Thyroid gland (tissue), 4 donors: ENCODE results near the gene DVL3. TPM values are rescaled to one million over a fixed set of nuclear protein-coding genes. Genes with fewer than 3 reads are reported as not detected.
A peak's percentile ranks its signal among the peaks of the same experiment; 100 is the strongest.

Experiments used
- DNase-seq, 2 donors: peaks; one replicate each; pipeline ENCODE4 v3.0.0-alpha.2; 2019
- H3K27ac ChIP-seq, 3 donors: fragments of 200-600 bp; sonication (generic); 1 replicate in 2 of 3; 2 replicates in 1 of 3; pipeline ENCODE4 v1.5.1; 2016 to 2019; ENCODE audit warnings: mild to moderate bottlenecking in 1 of 3, moderate library complexity in 1 of 3
- H3K27me3 ChIP-seq: fragments of 200-600 bp; sonication (generic); one replicate; pipeline ENCODE4 v1.5.1; 2019
- H3K36me3 ChIP-seq, 2 donors: fragments of 200-600 bp; sonication (generic); one replicate each; pipeline ENCODE4 v1.5.1; 2016 to 2019
- H3K4me1 ChIP-seq, 2 donors: fragments of 200-600 bp; sonication (generic); one replicate each; pipeline ENCODE4 v1.5.1; 2017 to 2019
- H3K4me3 ChIP-seq, 3 donors: fragments of 200-600 bp; sonication (generic); replicated peaks in 1 of 3; 1 replicate in 2 of 3; 2 replicates in 1 of 3; pipeline ENCODE4 v1.5.1; 2016; ENCODE audit warnings: mild to moderate bottlenecking in 1 of 3
- H3K9me3 ChIP-seq: fragments of 200-600 bp; sonication (generic); one replicate; pipeline ENCODE4 v1.5.1; 2017
- POLR2A ChIP-seq, 2 donors: fragments of 450-650 bp; IDR thresholded peaks; one replicate each; pipeline ENCODE4 v1.6.1; 2017; ENCODE audit warnings: antibody characterized with exemption in 2 of 2, mild to moderate bottlenecking in 2 of 2, moderate library complexity in 1 of 2
- WGBS, 2 donors: methylation state at CpG; one replicate each; pipeline ENCODE4 v1.1.5; 2017; 5-methylcytosine and 5-hydroxymethylcytosine counted together
- intact Hi-C: fragments of 100-400 bp; cut with DNase I; formaldehyde crosslinking; loops from one replicate; pipeline ENCODE4 v1.15.1; 2023
- total RNA-seq, 4 donors: library from RNA; depleted of rRNA; stranded (reverse); fragments of >200 nt; gene quantifications; one replicate each; pipeline ENCODE4 v1.2.3, GENCODE V29; 2016
- TF ChIP-seq, protein P1 (sequence below), 6 experiments: fragments of 200-600 bp in 3 of 6; fragments of 450-650 bp in 3 of 6; sonication (generic) in 3 of 6; IDR thresholded peaks; one replicate each; pipeline ENCODE4 v1.5.1; 2016 to 2019; ENCODE audit warnings: antibody characterized with exemption in 6 of 6, mild to moderate bottlenecking in 2 of 6, inconsistent platforms in 1 of 6, moderate library complexity in 1 of 6

Gene DVL3
- total RNA-seq, 4 donors from 2014 or later = 48.2 to 137 (median 65.3) TPM

DNA sequence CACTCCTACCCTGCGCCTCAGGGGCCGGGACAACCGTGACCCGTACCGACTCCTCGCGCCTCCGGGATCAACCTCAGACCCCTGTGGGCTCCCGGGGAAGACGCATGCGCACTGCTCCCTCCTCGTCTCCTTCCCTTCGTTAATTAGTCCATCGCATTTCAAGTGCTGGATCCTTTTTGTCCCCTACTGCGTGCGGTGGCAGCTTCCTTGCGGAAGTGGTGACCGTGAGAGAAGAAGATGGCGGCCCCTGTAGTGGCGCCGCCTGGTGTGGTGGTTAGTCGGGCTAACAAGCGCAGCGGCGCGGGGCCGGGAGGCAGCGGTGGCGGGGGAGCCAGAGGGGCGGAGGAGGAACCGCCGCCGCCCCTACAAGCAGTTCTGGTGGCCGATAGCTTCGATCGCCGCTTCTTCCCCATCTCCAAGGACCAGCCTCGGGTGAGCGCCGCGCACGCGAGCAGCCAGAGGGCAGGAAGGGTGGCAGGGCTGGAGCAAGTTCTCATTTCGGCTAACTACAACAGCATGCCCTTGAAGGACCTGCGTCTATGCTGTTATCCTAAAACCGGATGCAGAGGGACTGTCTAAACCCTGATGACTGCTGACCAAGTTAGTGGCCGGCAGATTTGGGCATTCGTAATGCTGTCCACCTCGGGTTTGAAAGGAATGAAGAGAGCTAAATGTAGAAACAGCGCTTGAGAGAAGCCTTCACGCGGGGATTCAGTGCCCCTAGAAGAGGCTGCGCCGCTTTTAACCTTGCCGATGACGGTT lies 19.8 kb upstream of the DVL3 start, which contains the start of gene EIF2B5:
EIF2B5 (plus strand) TSS at position 210 of the 762 bp plus-strand sequence; CDS start at position 238, 28 bp downstream.
- WGBS, 2 donors = 0% methylated on average over 26 to 48 of the region's 56 CpGs
- intact Hi-C loops = no loop called here
- Histone ChIP-seq H3K4me3 (peak within 1 kb of the TSS; percentile 66 to 97 (median 67)), H3K4me1 (peaks cover 12 to 14% of the 10 kb centered on the region in 2 donors), H3K36me3 (peaks cover 5% of the 10 kb centered on the region in 2 donors), H3K27me3 (no peaks in the 10 kb centered on the region), H3K9me3 (no peaks in the 10 kb centered on the region), H3K27ac (peak within 1 kb of the TSS; percentile 57 to 90 (median 77))
- peak; percentile 90 for DNase-seq
- TF ChIP-seq, protein P1, sequence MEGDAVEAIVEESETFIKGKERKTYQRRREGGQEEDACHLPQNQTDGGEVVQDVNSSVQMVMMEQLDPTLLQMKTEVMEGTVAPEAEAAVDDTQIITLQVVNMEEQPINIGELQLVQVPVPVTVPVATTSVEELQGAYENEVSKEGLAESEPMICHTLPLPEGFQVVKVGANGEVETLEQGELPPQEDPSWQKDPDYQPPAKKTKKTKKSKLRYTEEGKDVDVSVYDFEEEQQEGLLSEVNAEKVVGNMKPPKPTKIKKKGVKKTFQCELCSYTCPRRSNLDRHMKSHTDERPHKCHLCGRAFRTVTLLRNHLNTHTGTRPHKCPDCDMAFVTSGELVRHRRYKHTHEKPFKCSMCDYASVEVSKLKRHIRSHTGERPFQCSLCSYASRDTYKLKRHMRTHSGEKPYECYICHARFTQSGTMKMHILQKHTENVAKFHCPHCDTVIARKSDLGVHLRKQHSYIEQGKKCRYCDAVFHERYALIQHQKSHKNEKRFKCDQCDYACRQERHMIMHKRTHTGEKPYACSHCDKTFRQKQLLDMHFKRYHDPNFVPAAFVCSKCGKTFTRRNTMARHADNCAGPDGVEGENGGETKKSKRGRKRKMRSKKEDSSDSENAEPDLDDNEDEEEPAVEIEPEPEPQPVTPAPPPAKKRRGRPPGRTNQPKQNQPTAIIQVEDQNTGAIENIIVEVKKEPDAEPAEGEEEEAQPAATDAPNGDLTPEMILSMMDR (IDR thresholded peaks at IDR 0.05) = peak in 3 of 6 experiments; percentile 11 to 47 (median 34)
- peak in 1 of 2 donors; percentile 74 for TF ChIP-seq POLR2A (IDR thresholded peaks at IDR 0.05)

DNA sequence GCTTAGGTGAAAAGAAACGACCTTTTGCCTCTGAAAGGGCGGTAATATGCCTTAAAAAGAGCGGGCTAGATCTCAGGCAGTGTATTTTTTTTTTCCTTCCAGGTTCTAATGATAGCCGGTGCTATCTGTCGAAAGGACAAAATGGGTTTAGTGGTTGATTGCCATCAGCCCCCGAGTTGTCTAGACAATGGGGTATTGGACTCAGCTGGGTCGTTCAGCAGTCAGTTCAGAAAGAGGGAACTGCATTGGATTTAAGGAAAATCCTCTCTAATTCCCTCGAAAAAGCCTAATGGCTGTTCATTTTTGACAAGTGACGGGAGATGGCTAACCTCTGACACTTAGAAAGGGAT lies 19.3 kb upstream of the DVL3 start:
- Histone ChIP-seq H3K4me3 (peak overlapping the region; percentile 66 to 97 (median 67)), H3K4me1 (peaks cover 12 to 14% of the 10 kb centered on the region in 2 donors), H3K27me3 (no peaks in the 10 kb centered on the region), H3K27ac (peak overlapping the region in 2 of 3 donors; percentile 77 to 90), H3K36me3 (peaks cover 9 to 11% of the 10 kb centered on the region in 2 donors), H3K9me3 (no peaks in the 10 kb centered on the region)
- no peak for DNase-seq
- TF ChIP-seq POLR2A (IDR thresholded peaks at IDR 0.05) = no peak
- TF ChIP-seq, protein P1 (IDR thresholded peaks at IDR 0.05) = no peak
- intact Hi-C loops = no loop called here
- 6 to 7% methylated on average over 9 of the region's 9 CpGs for WGBS, 2 donors

DNA sequence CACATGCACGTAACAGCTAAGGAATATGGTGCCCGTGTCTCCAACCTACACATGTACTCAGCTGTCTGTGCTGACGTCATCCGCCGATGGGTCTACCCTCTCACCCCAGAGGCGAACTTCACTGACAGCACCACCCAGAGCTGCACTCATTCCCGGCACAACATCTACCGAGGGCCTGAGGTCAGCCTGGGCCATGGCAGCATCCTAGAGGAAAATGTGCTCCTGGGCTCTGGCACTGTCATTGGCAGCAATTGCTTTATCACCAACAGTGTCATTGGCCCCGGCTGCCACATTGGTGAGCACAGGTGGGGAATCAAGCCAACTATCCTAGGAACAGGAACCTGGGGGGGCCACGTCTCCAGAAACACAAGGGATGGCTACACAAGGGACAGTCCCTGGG lies 14.7 kb upstream of the DVL3 start:
- H3K9me3 ChIP-seq = no peaks in the 10 kb centered on the region
- TF ChIP-seq, protein P1 (IDR thresholded peaks at IDR 0.05) = no peak
- TF ChIP-seq POLR2A (IDR thresholded peaks at IDR 0.05) = no peak
- WGBS, 2 donors = 87 to 93% methylated on average over 10 of the region's 10 CpGs
- peaks cover 12 to 14% of the 10 kb centered on the region in 2 donors for H3K4me1 ChIP-seq
- H3K36me3 ChIP-seq = peaks cover 53% of the 10 kb centered on the region in 2 donors
- intact Hi-C loops = loop anchor here (5.0 to 10.0 kb wide), 3 partner anchors 42 to 246 kb away; no protein-coding TSS in a partner anchor
- no peak overlapping the region for H3K27ac ChIP-seq
- DNase-seq = no peak
- H3K27me3 ChIP-seq = no peaks in the 10 kb centered on the region
- no peak overlapping the region for H3K4me3 ChIP-seq

DNA sequence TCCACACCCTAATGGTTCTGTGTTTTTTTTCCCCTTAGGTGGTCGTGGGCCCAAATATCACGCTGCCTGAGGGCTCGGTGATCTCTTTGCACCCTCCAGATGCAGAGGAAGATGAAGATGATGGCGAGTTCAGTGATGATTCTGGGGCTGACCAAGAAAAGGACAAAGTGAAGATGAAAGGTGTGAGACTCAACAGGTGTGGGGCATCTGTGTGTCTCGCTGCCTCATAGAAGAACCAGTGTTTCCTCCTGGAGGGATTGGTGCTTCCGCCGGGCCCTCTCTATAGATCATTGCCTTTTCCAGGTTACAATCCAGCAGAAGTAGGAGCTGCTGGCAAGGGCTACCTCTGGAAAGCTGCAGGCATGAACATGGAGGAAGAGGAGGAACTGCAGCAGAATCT lies 13.0 kb upstream of the DVL3 start:
- no peak overlapping the region for H3K4me3 ChIP-seq
- no peak overlapping the region for H3K27ac ChIP-seq
- no peak for DNase-seq
- peaks cover 56 to 61% of the 10 kb centered on the region in 2 donors for H3K36me3 ChIP-seq
- no peaks in the 10 kb centered on the region for H3K9me3 ChIP-seq
- H3K4me1 ChIP-seq = peaks cover 0 to under 1% of the 10 kb centered on the region in 2 donors
- WGBS, 2 donors = 94 to 95% methylated on average over 7 of the region's 7 CpGs
- no peak for TF ChIP-seq POLR2A (IDR thresholded peaks at IDR 0.05)
- TF ChIP-seq, protein P1 (IDR thresholded peaks at IDR 0.05) = no peak
- intact Hi-C loops = loop anchor here (5.0 to 10.0 kb wide), 3 partner anchors 40 to 247 kb away; no protein-coding TSS in a partner anchor
- H3K27me3 ChIP-seq = no peaks in the 10 kb centered on the region

DNA sequence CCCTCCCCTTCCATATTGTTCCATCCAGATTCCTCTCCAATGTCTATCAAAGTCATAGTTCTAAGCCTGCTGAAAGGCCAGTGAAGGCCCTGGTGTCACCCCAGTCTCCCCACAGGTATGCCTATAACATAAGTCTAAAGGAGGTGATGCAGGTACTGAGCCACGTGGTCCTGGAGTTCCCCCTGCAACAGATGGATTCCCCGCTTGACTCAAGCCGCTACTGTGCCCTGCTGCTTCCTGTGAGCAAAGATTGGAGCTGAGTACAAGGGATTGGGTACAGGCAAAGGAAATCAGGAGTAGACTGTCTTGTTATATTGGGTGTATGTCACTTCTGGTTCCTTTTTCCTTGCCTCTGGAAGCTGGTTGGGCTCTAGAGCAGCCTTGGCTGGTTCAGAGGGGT lies 11.8 kb upstream of the DVL3 start:
- Histone ChIP-seq H3K9me3 (no peaks in the 10 kb centered on the region), H3K4me1 (no peaks in the 10 kb centered on the region), H3K27me3 (no peaks in the 10 kb centered on the region), H3K36me3 (peaks cover 56 to 61% of the 10 kb centered on the region in 2 donors), H3K27ac (no peak overlapping the region), H3K4me3 (no peak overlapping the region)
- no peak for DNase-seq
- 88 to 92% methylated on average over 3 of the region's 3 CpGs for WGBS, 2 donors
- TF ChIP-seq, protein P1 (IDR thresholded peaks at IDR 0.05) = no peak
- no peak for TF ChIP-seq POLR2A (IDR thresholded peaks at IDR 0.05)
- intact Hi-C loops = loop anchor here (5.0 to 10.0 kb wide), 3 partner anchors 39 to 249 kb away; no protein-coding TSS in a partner anchor
